Activated B cell treated with CpG ODN at 0.5 μM for 24 hours (primary cell): ENCODE results near the gene LMNA. TPM values are rescaled to one million over a fixed set of nuclear protein-coding genes. Genes with fewer than 3 reads are reported as not detected.
"Not testable (repeated sequence)": the region's sequence is repeated elsewhere in the genome, so short reads cannot be mapped to it uniquely, and the experiment has no call there.

Experiments used
- ATAC-seq: fragments of 200-7000 bp; cut with Tn5 transposase; one replicate; pipeline ENCODE4 v1.10.0; 2021; ENCODE audit warnings: low read depth, mild to moderate bottlenecking, moderate library complexity
- CTCF ChIA-PET: fragments of 350-600 bp; sonication (Branson Sonifier 250); formaldehyde crosslinking; loops from one replicate; lab custom pipeline; 2021; ENCODE audit warnings: antibody characterized with exemption; lab: Charles Lee
- POLR2A ChIA-PET: fragments of 350-600 bp; sonication (Branson Sonifier 250); formaldehyde crosslinking; loops from one replicate; lab custom pipeline; 2021; ENCODE audit warnings: antibody characterized with exemption; lab: Charles Lee
- DNase-seq: peaks from one replicate; pipeline ENCODE4 v3.0.0; 2022
- H3K27ac Mint-ChIP-seq: one replicate; pipeline ENCODE4 v1.8.0; 2020; ENCODE audit warnings: mixed read lengths
- H3K27me3 Mint-ChIP-seq: one replicate; pipeline ENCODE4 v1.8.0; 2021; ENCODE audit warnings: mixed read lengths
- H3K36me3 Mint-ChIP-seq: one replicate; pipeline ENCODE4 v1.8.0; 2021; ENCODE audit warnings: low read depth, mixed read lengths
- H3K4me1 Mint-ChIP-seq: one replicate; pipeline ENCODE4 v1.8.0; 2021; ENCODE audit warnings: mixed read lengths
- H3K4me3 Mint-ChIP-seq: one replicate; pipeline ENCODE4 v1.8.0; 2020; ENCODE audit warnings: mild to moderate bottlenecking, mixed read lengths
- H3K9me3 Mint-ChIP-seq: one replicate; pipeline ENCODE4 v1.8.0; 2020; ENCODE audit warnings: mixed read lengths
- CTCF ChIP-seq: fragments of 200-600 bp; IDR thresholded peaks from one replicate; pipeline ENCODE4 v1.8.0; 2022; ENCODE audit warnings: antibody characterized with exemption, mild to moderate bottlenecking
- intact Hi-C: fragments of 100-400 bp; cut with micrococcal nuclease; formaldehyde crosslinking; loops from one replicate; pipeline ENCODE4 v1.15.1; 2024
- total RNA-seq: library from RNA; stranded (reverse); gene quantifications from 2 replicates; pipeline ENCODE4 v1.2.3, GENCODE V29; 2022

LMNA gene
- total RNA-seq, 1 donor from 2014 or later, result 47.5 TPM

- intact Hi-C loops, result no loop called here
These were observed 62.2 kb downstream of the LMNA start for GRCh38 chr1:156176610-156177210.

GRCh38 chr1:156177919-156178654 lies 63.6 kb downstream of the LMNA start:
- ATAC-seq (no peak), DNase-seq (no peak)
- Mint-ChIP-seq H3K27me3 (no peaks in the 10 kb centered on the region), H3K4me3 (no peak overlapping the region), H3K27ac (no peak overlapping the region), H3K9me3 (no peaks in the 10 kb centered on the region), H3K4me1 (no peaks in the 10 kb centered on the region), H3K36me3 (peaks cover 23% of the 10 kb centered on the region)
- TF ChIP-seq CTCF, result no peak
- CTCF ChIA-PET, result no interaction called here
- intact Hi-C loops, result no loop called here
- POLR2A ChIA-PET, result interaction anchor here (1.7 kb wide), 1 partner anchor 16 kb away, joined by 7 read pairs; the partner anchor contains the start of gene SLC25A44

More at GRCh38 chr1:156176610-156177210, 62.2 kb downstream of the LMNA start:
- no peak for TF ChIP-seq CTCF
- H3K27ac Mint-ChIP-seq, result no peak overlapping the region
- H3K27me3 Mint-ChIP-seq, result no peaks in the 10 kb centered on the region
- POLR2A ChIA-PET, result interaction anchor here (1.7 kb wide), 1 partner anchor 18 kb away, joined by 7 read pairs; the partner anchor contains the start of gene SLC25A44
- H3K4me1 Mint-ChIP-seq, result no peaks in the 10 kb centered on the region
- peaks cover 26% of the 10 kb centered on the region for H3K36me3 Mint-ChIP-seq
- no peak overlapping the region for H3K4me3 Mint-ChIP-seq
- no peaks in the 10 kb centered on the region for H3K9me3 Mint-ChIP-seq
- CTCF ChIA-PET, result no interaction called here
- no peak for DNase-seq
- ATAC-seq, result no peak

- Mint-ChIP-seq H3K27ac (no peak overlapping the region), H3K4me3 (no peak overlapping the region), H3K36me3 (peaks cover 8% of the 10 kb centered on the region), H3K4me1 (no peaks in the 10 kb centered on the region), H3K27me3 (no peaks in the 10 kb centered on the region), H3K9me3 (no peaks in the 10 kb centered on the region)
- no peak for ATAC-seq
- intact Hi-C loops, result no loop called here
- no peak for TF ChIP-seq CTCF
- CTCF ChIA-PET, result no interaction called here
- POLR2A ChIA-PET, result no interaction called here
- DNase-seq, result no peak
These were observed 66.0 kb downstream of the LMNA start for GRCh38 chr1:156180471-156180870.

- ATAC-seq, POLR2A ChIA-PET, intact Hi-C loops: not testable (repeated sequence)
These were observed 66.9 kb downstream of the LMNA start for GRCh38 chr1:156181391-156181924.

GRCh38 chr1:156182010-156182779 lies 67.7 kb downstream of the LMNA start:
- ATAC-seq, H3K4me1 Mint-ChIP-seq, POLR2A ChIA-PET, H3K27me3 Mint-ChIP-seq, H3K9me3 Mint-ChIP-seq, H3K4me3 Mint-ChIP-seq, DNase-seq, H3K27ac Mint-ChIP-seq, intact Hi-C loops, H3K36me3 Mint-ChIP-seq: not testable (repeated sequence)
- CTCF ChIA-PET, result interaction anchor here (0.6 kb wide), 1 partner anchor 24 kb away, joined by 3 read pairs; no protein-coding TSS in a partner anchor

More at GRCh38 chr1:156181391-156181924, 66.9 kb downstream of the LMNA start:
- CTCF ChIA-PET, H3K27ac Mint-ChIP-seq, H3K36me3 Mint-ChIP-seq, DNase-seq, H3K4me3 Mint-ChIP-seq, H3K4me1 Mint-ChIP-seq, H3K9me3 Mint-ChIP-seq, H3K27me3 Mint-ChIP-seq: not testable (repeated sequence)

GRCh38 chr1:156186347-156187177 lies 72.1 kb downstream of the LMNA start:
- CTCF ChIA-PET, result interaction anchor here (1.7 kb wide), 1 partner anchor 39 kb away, joined by 3 read pairs; no protein-coding TSS in a partner anchor

More at GRCh38 chr1:156186347-156187177, 72.1 kb downstream of the LMNA start:
- DNase-seq, H3K9me3 Mint-ChIP-seq, H3K27me3 Mint-ChIP-seq, H3K4me1 Mint-ChIP-seq, H3K36me3 Mint-ChIP-seq, H3K27ac Mint-ChIP-seq, intact Hi-C loops, ATAC-seq, H3K4me3 Mint-ChIP-seq: not testable (repeated sequence)
- POLR2A ChIA-PET, result interaction anchor here (0.6 kb wide), 1 partner anchor 31 kb away, joined by 5 read pairs; no protein-coding TSS in a partner anchor
